ENCODE results near the gene ZFYVE19.

ZFYVE19 gene

GRCh38 chr15:40793216-40793989, 13.5 kb upstream of the ZFYVE19 start:
- H3K4me3 ChIP-seq (ENCODE audit: low read depth, low read length), result no peak overlapping the region
- no peaks in the 10 kb centered on the region for H3K9me3 ChIP-seq
- no peaks in the 10 kb centered on the region for H3K27me3 ChIP-seq
- no peak for TF ChIP-seq CTCF (IDR thresholded peaks at IDR 0.05; ENCODE audit: low read depth, low read length)
- peaks cover 12% of the 10 kb centered on the region for H3K36me3 ChIP-seq
- no peak for DNase-seq
- H3K4me1 ChIP-seq, result no peaks in the 10 kb centered on the region

GRCh38 chr15:40796041-40796440, 10.8 kb upstream of the ZFYVE19 start:
- no peak overlapping the region for H3K4me3 ChIP-seq (ENCODE audit: low read depth, low read length)
- H3K36me3 ChIP-seq, result peaks cover 12% of the 10 kb centered on the region
- no peaks in the 10 kb centered on the region for H3K4me1 ChIP-seq
- no peak for TF ChIP-seq CTCF (IDR thresholded peaks at IDR 0.05; ENCODE audit: low read depth, low read length)
- H3K9me3 ChIP-seq, result no peaks in the 10 kb centered on the region
- DNase-seq, result no peak
- H3K27me3 ChIP-seq, result no peaks in the 10 kb centered on the region

- no peaks in the 10 kb centered on the region for H3K27me3 ChIP-seq
- H3K36me3 ChIP-seq, result peaks cover 12% of the 10 kb centered on the region
- H3K9me3 ChIP-seq, result no peaks in the 10 kb centered on the region
- no peak for TF ChIP-seq CTCF (IDR thresholded peaks at IDR 0.05; ENCODE audit: low read depth, low read length)
- H3K4me1 ChIP-seq, result no peaks in the 10 kb centered on the region
- no peak for DNase-seq
- no peak overlapping the region for H3K4me3 ChIP-seq (ENCODE audit: low read depth, low read length)
Observed at GRCh38 chr15:40796512-40796911, 10.4 kb upstream of the ZFYVE19 start.

- Histone ChIP-seq H3K36me3 (no peaks in the 10 kb centered on the region; the same call in 1 of the 2 replicates), H3K4me3 (ENCODE audit: low read depth, low read length) (no peak overlapping the region), H3K9me3 (no peaks in the 10 kb centered on the region), H3K27me3 (no peaks in the 10 kb centered on the region), H3K4me1 (no peaks in the 10 kb centered on the region)
- no peak for TF ChIP-seq CTCF (IDR thresholded peaks at IDR 0.05; ENCODE audit: low read depth, low read length)
- no peak for DNase-seq
Observed at GRCh38 chr15:40799523-40799922, 7.4 kb upstream of the ZFYVE19 start.

- Histone ChIP-seq H3K9me3 (no peaks in the 10 kb centered on the region), H3K27me3 (no peaks in the 10 kb centered on the region), H3K36me3 (no peaks in the 10 kb centered on the region; the same call in 1 of the 2 replicates), H3K4me3 (ENCODE audit: low read depth, low read length) (no peak overlapping the region), H3K4me1 (no peaks in the 10 kb centered on the region)
- no peak for TF ChIP-seq CTCF (IDR thresholded peaks at IDR 0.05; ENCODE audit: low read depth, low read length)
- DNase-seq, result no peak
Observed at GRCh38 chr15:40803076-40803475, 3.8 kb upstream of the ZFYVE19 start.

- Histone ChIP-seq H3K27me3 (no peaks in the 10 kb centered on the region), H3K36me3 (no peaks in the 10 kb centered on the region; the same call in 1 of the 2 replicates), H3K9me3 (no peaks in the 10 kb centered on the region), H3K4me1 (no peaks in the 10 kb centered on the region), H3K4me3 (ENCODE audit: low read depth, low read length) (no peak overlapping the region)
- no peak for DNase-seq
- TF ChIP-seq CTCF (IDR thresholded peaks at IDR 0.05; ENCODE audit: low read depth, low read length), result no peak
Observed at GRCh38 chr15:40803688-40804087, 3.2 kb upstream of the ZFYVE19 start.
